ENCODE measurements around the gene CLCA4.

Gene CLCA4

GRCh38 chr1:86541859-86542258, 5.0 kb upstream of the CLCA4 start:
- no peaks in the 10 kb centered on the region for H3K36me3 ChIP-seq (ENCODE audit: control insufficient read depth in 2 of 2, insufficient read depth in 1 of 2, low read length in 2 of 2)
- H3K4me3 ChIP-seq (ENCODE audit: low read depth, low read length): no peak overlapping the region
- CTCF ChIA-PET: interaction anchor here (0.9 kb wide), 1 partner anchor 40 kb away, joined by 3 read pairs; no protein-coding TSS in a partner anchor
- TF ChIP-seq ZNF580 (tag by site-specific recombination; IDR thresholded peaks at IDR 0.05) (no peak), ZFP41 (tag by site-specific recombination; IDR thresholded peaks at IDR 0.05; ENCODE audit: borderline replicate concordance) (no peak), ZFHX2 (tag by site-specific recombination; conservative IDR thresholded peaks at IDR 0.05) (no peak), MYNN (tag by site-specific recombination; IDR thresholded peaks at IDR 0.05; ENCODE audit: borderline replicate concordance) (no peak), ZBTB21 (tag by site-specific recombination; IDR thresholded peaks at IDR 0.05) (no peak), ZNF660 (tag by site-specific recombination; IDR thresholded peaks at IDR 0.05) (no peak)
- H3K27ac ChIP-seq (ENCODE audit: extremely low read depth, low read depth, low read length): no peak overlapping the region
- no peaks in the 10 kb centered on the region for H3K4me1 ChIP-seq (ENCODE audit: control insufficient read depth, insufficient read depth, low read length)
- H3K9me3 ChIP-seq (ENCODE audit: control insufficient read depth, insufficient read depth, low read depth, low read length): no peaks in the 10 kb centered on the region
- POLR2A ChIA-PET: no interaction called here

- CTCF ChIA-PET: interaction anchor here (0.5 to 0.9 kb wide), 2 partner anchors 40 to 154 kb away, joined by 3 to 4 read pairs; no protein-coding TSS in a partner anchor
- H3K36me3 ChIP-seq (ENCODE audit: control insufficient read depth in 2 of 2, insufficient read depth in 1 of 2, low read length in 2 of 2): no peaks in the 10 kb centered on the region
- H3K4me1 ChIP-seq (ENCODE audit: control insufficient read depth, insufficient read depth, low read length): no peaks in the 10 kb centered on the region
- no peak overlapping the region for H3K27ac ChIP-seq (ENCODE audit: extremely low read depth, low read depth, low read length)
- TF ChIP-seq BCL11A (tag by site-specific recombination; IDR thresholded peaks at IDR 0.05; ENCODE audit: low read depth) (no peak), ZFHX2 (tag by site-specific recombination; conservative IDR thresholded peaks at IDR 0.05) (no peak), ZNF48 (tag by site-specific recombination; IDR thresholded peaks at IDR 0.05) (no peak), YY2 (tag by site-specific recombination; IDR thresholded peaks at IDR 0.05) (no peak), GLIS2 (tag by site-specific recombination; IDR thresholded peaks at IDR 0.05) (no peak), ZNF280C (tag by site-specific recombination; IDR thresholded peaks at IDR 0.05) (no peak), ZNF18 (tag by site-specific recombination; IDR thresholded peaks at IDR 0.05) (no peak), ZNF501 (tag by site-specific recombination; IDR thresholded peaks at IDR 0.05) (no peak), IKZF3 (tag by site-specific recombination; IDR thresholded peaks at IDR 0.05) (no peak)
- no peak overlapping the region for H3K4me3 ChIP-seq (ENCODE audit: low read depth, low read length)
- no peaks in the 10 kb centered on the region for H3K9me3 ChIP-seq (ENCODE audit: control insufficient read depth, insufficient read depth, low read depth, low read length)
- POLR2A ChIA-PET: no interaction called here
These were observed 4.2 kb upstream of the CLCA4 start for GRCh38 chr1:86542631-86543030.

GRCh38 chr1:86548839-86549238, 2.0 kb downstream of the CLCA4 start:
- CTCF ChIA-PET: interaction anchor here (0.7 kb wide), 1 partner anchor 12 kb away, joined by 3 read pairs; no protein-coding TSS in a partner anchor
- H3K4me1 ChIP-seq (ENCODE audit: control insufficient read depth, insufficient read depth, low read length): no peaks in the 10 kb centered on the region
- POLR2A ChIA-PET: no interaction called here
- H3K36me3 ChIP-seq (ENCODE audit: control insufficient read depth in 2 of 2, insufficient read depth in 1 of 2, low read length in 2 of 2): no peaks in the 10 kb centered on the region
- H3K4me3 ChIP-seq (ENCODE audit: low read depth, low read length): no peak overlapping the region
- no peak overlapping the region for H3K27ac ChIP-seq (ENCODE audit: extremely low read depth, low read depth, low read length)
- H3K9me3 ChIP-seq (ENCODE audit: control insufficient read depth, insufficient read depth, low read depth, low read length): no peaks in the 10 kb centered on the region
- TF ChIP-seq GLI4 (tag by site-specific recombination; IDR thresholded peaks at IDR 0.05): no peak
- TF ChIP-seq ZNF221 (tag by site-specific recombination; IDR thresholded peaks at IDR 0.05; ENCODE audit: borderline replicate concordance): no peak
- no peak for TF ChIP-seq ZSCAN16 (tag by site-specific recombination; IDR thresholded peaks at IDR 0.05)
- no peak for TF ChIP-seq REST (tag by site-specific recombination; IDR thresholded peaks at IDR 0.05)
- TF ChIP-seq ZNF785 (tag by site-specific recombination; IDR thresholded peaks at IDR 0.05): no peak
- no peak for TF ChIP-seq ZNF530 (tag by site-specific recombination; IDR thresholded peaks at IDR 0.05; ENCODE audit: low read depth)
- no peak for TF ChIP-seq ZBTB10 (tag by site-specific recombination; IDR thresholded peaks at IDR 0.05)
- TF ChIP-seq ZNF341 (tag by site-specific recombination; IDR thresholded peaks at IDR 0.05; ENCODE audit: low read depth): no peak
- no peak for TF ChIP-seq ZNF157 (tag by site-specific recombination; IDR thresholded peaks at IDR 0.05)

Data from HEK293 (cell line).